Memory B cell (primary cell): Measurements from ENCODE around the gene ZDHHC20.

ENCODE experiments used
- ATAC-seq: fragments of 150-1000 bp; cut with Tn5 transposase; 2 replicates; pipeline ENCODE4 v1.10.0; 2021; ENCODE audit warnings: low read depth, mild to moderate bottlenecking, moderate library complexity
- DNase-seq, 2 donors: peaks; one replicate each; pipeline ENCODE4 v3.0.0; 2022; ENCODE audit warnings: low spot score in 2 of 2
- H3K27ac Mint-ChIP-seq: one replicate; pipeline ENCODE4 v1.8.0; 2022; ENCODE audit warnings: mild to moderate bottlenecking, moderate library complexity, mixed read lengths
- H3K27me3 Mint-ChIP-seq: one replicate; pipeline ENCODE4 v1.8.0; 2022; ENCODE audit warnings: mixed read lengths
- H3K36me3 Mint-ChIP-seq: one replicate; pipeline ENCODE4 v1.8.0; 2022; ENCODE audit warnings: mild to moderate bottlenecking, mixed read lengths
- H3K4me1 Mint-ChIP-seq: one replicate; pipeline ENCODE4 v1.8.0; 2022; ENCODE audit warnings: mixed read lengths
- H3K4me3 Mint-ChIP-seq: one replicate; pipeline ENCODE4 v1.8.0; 2022; ENCODE audit warnings: mild to moderate bottlenecking, moderate library complexity, mixed read lengths
- H3K9me3 Mint-ChIP-seq: one replicate; pipeline ENCODE4 v1.8.0; 2022; ENCODE audit warnings: mixed read lengths

The ZDHHC20 gene

DNA sequence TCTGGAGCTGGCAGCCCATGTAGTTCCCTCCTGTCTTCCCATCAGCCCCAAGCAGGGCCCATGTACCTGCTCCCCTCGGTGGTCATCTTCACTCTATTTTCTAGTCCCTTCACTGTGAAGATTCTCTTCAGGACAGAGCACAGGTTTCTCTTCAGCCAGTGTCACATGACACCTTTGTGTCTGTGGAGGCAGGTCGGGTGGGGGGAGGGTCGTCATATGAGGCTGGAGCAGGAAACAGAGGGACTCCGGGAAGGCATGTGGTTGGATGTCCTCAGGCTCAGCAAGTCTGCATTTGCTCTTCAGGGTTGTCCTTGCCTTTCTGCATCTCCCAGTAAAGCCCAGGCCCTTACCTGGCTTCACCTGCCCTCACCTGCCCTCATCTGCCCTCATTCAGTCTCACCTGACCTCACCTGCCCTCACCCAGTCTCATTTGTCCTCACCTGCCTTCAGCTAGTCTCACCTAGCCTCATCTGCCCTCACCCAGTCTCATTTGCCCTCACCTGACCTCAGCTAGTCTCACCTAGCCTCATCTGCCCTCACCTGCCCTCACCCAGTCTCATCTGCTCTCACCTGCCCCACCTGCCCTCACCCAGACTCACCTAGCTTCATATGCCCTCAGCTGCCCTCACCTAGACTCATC lies 120.3 kb downstream of the ZDHHC20 start:
- H3K27me3 Mint-ChIP-seq: peaks cover 4% of the 10 kb centered on the region
- no peak for ATAC-seq
- no peak overlapping the region for H3K4me3 Mint-ChIP-seq
- H3K36me3 Mint-ChIP-seq: peaks cover under 1% of the 10 kb centered on the region
- H3K9me3 Mint-ChIP-seq: no peaks in the 10 kb centered on the region
- no peak overlapping the region for H3K27ac Mint-ChIP-seq
- no peak for DNase-seq
- H3K4me1 Mint-ChIP-seq: peaks cover 3% of the 10 kb centered on the region

DNA sequence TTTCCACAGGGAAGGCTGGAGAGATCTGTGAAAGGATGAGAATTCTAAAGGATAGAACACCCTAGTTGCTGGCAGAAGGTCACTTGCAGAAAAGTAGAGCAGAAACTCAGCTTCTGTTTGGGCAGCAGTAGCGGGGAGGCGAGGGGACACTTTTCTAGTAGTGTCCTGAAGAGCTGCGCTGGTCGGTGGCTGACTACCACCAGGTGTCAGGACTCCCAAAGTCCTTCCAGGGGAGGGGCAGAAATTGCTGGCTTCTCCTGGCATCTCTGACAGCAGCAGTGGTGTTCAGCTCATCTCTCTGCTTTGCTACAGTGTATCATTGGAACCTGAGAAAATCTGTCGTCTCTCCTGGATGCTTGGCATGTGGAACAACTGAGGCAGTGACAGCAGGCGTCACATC lies 120.9 kb downstream of the ZDHHC20 start:
- DNase-seq: no peak
- H3K27ac Mint-ChIP-seq: no peak overlapping the region
- peaks cover 4% of the 10 kb centered on the region for H3K27me3 Mint-ChIP-seq
- peaks cover 3% of the 10 kb centered on the region for H3K4me1 Mint-ChIP-seq
- peaks cover 2% of the 10 kb centered on the region for H3K36me3 Mint-ChIP-seq
- no peak for ATAC-seq
- no peaks in the 10 kb centered on the region for H3K9me3 Mint-ChIP-seq
- H3K4me3 Mint-ChIP-seq: no peak overlapping the region

DNA sequence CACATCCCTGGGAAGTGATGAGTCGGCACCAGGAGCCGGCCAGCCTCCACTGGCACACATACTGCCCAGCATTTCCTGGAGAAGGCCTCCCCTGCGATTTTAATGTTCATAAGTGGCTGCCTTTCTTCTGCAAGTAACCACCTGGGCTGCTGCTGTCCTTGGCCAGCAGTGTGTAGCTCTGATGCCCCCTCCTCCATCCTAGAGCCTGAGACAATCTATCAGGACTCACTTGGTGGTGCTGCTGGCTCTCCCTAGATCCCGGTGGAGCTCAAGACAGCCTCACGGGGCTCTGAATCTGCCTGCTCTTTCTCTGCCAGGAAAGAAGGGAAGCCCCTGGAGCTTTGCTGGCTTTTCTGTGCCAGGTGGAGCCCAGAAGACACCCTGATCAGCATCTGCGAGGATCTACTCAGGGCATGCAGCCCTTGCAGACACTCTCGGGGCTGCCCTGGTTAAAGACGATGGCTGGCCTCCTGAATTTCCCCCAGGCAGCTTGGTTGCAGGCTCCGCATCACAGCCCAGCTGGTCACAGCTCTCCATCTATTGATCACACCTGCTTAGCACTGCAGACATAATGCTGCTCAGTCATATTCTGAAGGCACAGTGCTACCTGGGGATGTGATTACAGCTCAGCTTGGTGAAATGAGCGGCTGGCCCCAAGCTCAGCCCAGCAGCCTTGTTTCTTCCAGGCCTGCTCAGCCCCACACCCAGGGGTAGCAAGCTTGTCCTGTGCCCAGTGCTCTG lies 122.3 kb downstream of the ZDHHC20 start:
- H3K27ac Mint-ChIP-seq: no peak overlapping the region
- no peaks in the 10 kb centered on the region for H3K9me3 Mint-ChIP-seq
- no peak overlapping the region for H3K4me3 Mint-ChIP-seq
- DNase-seq: no peak
- peaks cover 2% of the 10 kb centered on the region for H3K36me3 Mint-ChIP-seq
- peaks cover 4% of the 10 kb centered on the region for H3K27me3 Mint-ChIP-seq
- no peak for ATAC-seq
- H3K4me1 Mint-ChIP-seq: peaks cover 3% of the 10 kb centered on the region

DNA sequence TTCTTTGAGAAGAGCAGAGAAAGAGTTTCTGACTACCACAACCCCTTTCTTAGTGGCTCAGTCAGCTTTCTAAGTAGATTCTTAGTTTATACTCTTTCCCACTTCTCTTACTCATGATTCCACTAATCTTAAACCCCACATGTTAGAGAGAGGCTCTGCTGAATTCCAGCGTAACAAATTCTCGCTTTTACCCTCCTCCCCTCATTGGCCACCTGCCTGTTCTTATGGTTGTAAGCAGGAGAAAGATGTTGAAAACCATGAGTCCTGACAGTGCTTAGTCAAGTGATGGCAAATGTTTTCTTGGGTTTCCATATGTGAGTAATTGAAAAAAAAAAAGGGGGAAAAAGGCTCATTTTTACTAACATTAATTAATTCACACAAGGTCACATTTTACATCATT lies 125.9 kb downstream of the ZDHHC20 start:
- no peak overlapping the region for H3K27ac Mint-ChIP-seq
- ATAC-seq: no peak
- peaks cover 20% of the 10 kb centered on the region for H3K4me1 Mint-ChIP-seq
- no peaks in the 10 kb centered on the region for H3K27me3 Mint-ChIP-seq
- DNase-seq: no peak
- H3K36me3 Mint-ChIP-seq: peaks cover 2% of the 10 kb centered on the region
- H3K9me3 Mint-ChIP-seq: no peaks in the 10 kb centered on the region
- H3K4me3 Mint-ChIP-seq: no peak overlapping the region

DNA sequence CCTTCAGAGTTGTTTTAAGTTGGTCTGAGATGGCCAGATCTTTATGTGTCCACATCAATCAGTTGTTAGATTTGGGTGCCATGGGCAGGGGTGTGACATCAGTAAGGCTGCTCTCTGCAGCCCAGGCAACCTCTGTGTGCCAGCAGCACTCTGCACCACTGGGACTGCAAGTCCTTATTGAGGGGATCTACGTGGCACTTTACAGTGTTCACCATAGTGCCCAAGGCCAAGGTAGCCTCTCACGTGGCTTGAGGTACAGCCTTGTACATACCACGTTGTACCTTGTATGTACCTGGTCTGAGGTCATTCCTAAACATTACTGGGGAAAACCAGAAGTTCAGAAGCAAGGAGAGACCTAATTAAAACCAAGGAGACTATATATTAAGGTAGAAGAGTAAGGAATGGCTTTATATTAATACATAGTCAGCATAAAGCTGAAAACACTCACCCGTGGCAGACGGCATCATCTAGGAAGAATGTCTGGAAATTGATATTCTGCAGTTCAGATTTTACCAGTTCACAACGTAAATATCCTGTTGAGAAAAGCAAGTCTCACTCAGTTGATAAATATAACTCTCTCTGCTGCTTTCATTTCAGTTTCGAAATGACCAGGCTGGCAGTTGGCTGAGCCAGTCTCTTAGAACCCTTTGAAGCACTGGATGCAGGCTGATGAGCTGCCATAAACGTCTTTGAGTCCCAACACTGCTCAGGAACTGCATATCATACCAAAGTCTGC lies 128.8 kb downstream of the ZDHHC20 start:
- H3K9me3 Mint-ChIP-seq: peaks cover 2% of the 10 kb centered on the region
- H3K27me3 Mint-ChIP-seq: no peaks in the 10 kb centered on the region
- no peak for DNase-seq
- peak overlapping the region; percentile 66 for H3K4me3 Mint-ChIP-seq
- peaks cover 30% of the 10 kb centered on the region for H3K4me1 Mint-ChIP-seq
- H3K36me3 Mint-ChIP-seq: peaks cover 5% of the 10 kb centered on the region
- peak overlapping the region; percentile 85 for H3K27ac Mint-ChIP-seq
- peak; percentile 57 for ATAC-seq

DNA sequence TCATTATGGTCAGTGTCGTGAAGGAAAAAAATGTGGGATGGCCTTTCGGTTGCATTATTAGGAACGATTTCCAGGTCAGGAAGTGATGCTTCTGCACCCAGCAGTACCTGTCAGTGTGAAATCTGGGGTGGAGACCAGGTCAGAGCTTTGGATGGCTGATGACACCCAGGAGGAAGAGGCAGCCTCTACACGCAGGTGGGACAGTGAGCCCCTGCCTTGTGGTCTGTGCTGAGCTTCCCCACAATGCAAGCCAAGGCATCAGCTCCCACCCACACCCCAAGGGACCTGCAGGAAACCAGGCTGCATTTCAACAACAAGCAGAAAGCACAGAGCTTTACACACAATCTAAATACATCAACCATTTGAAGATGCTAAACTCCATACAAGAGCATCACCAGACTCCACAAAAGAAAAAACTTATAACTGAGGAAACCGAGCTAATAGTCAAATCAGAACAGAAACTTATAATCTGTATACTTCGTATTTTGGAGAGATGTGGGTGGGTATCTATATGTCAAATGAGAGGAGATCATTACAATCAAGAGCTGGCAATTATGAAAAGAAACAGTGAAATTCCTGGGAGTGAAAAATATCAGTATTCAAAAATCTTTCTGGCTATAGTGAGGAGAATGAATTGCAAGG lies 130.1 kb downstream of the ZDHHC20 start:
- peaks cover 5% of the 10 kb centered on the region for H3K36me3 Mint-ChIP-seq
- H3K9me3 Mint-ChIP-seq: peaks cover 2% of the 10 kb centered on the region
- ATAC-seq (peak; percentile 33), DNase-seq (no peak)
- H3K4me3 Mint-ChIP-seq: peak overlapping the region; percentile 33
- H3K27me3 Mint-ChIP-seq: no peaks in the 10 kb centered on the region
- peak overlapping the region; percentile 7 for H3K27ac Mint-ChIP-seq
- peaks cover 33% of the 10 kb centered on the region for H3K4me1 Mint-ChIP-seq

DNA sequence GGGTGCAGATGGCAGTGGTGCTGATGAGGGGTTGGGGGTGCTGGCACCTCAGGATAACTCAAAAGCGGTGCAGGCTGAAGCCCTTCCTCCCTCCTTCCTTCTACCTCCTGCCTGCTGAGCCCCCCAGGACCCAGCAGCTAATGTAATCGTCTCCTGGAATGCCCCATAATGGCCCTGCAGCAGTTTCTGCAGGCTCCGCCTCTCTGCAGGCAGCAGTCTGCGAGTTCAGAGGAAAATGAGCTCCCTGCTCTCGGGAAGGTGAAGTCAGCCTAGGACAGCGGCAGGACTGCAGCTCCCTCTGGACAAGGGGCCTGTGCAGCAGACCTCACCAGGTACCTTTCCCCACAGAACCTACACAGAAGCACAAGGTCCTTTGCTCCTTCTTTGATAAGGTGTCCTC lies 130.9 kb downstream of the ZDHHC20 start:
- DNase-seq: no peak
- Mint-ChIP-seq H3K27ac (no peak overlapping the region), H3K4me3 (no peak overlapping the region), H3K4me1 (peaks cover 33% of the 10 kb centered on the region), H3K27me3 (no peaks in the 10 kb centered on the region), H3K36me3 (peaks cover 4% of the 10 kb centered on the region), H3K9me3 (peaks cover 2% of the 10 kb centered on the region)
- ATAC-seq: no peak

DNA sequence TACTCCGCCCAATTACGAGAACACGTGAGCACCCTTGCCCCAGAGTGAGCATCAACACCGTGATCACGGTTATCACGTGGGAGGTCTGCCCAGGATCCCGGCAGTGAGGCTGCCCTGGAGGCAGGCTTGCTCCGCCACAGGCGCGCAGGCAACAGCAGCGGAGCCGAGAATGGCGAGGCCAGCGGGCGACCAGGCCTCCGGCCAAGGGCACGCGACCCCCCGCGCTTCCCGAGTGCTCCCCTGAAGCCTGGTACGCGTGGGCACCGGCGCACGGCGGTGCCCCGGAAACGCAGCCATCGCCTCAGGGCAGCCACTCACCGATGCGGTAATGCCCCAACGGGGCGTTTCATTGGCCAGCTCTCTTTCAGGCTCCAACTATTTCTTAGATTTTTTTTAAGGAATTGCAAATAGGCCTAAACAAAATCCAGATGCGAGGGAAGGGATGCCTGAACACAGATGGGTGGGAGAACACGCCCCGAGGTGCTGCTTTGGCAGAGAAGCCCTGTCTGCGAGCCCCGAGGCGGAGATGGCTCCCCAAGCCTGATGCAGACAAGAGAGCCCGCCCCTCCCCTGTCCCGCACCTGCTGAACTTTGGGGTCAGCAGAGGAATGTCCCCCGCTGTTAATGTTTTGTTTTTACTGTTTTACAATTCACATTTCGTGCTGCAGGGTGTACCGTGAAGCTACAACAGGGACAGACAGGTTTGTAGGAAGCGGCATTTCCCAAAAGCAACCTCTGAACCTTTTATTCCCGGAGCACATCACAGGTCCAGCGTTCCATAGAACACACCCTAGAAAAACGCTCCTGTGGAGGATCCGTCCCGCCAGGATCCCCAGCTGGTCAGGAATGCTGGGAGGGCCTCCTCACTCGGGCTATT lies 132.7 kb downstream of the ZDHHC20 start:
- Mint-ChIP-seq H3K27ac (peak overlapping the region; percentile 87), H3K4me3 (peak overlapping the region; percentile 85), H3K27me3 (no peaks in the 10 kb centered on the region), H3K36me3 (peaks cover 4% of the 10 kb centered on the region), H3K9me3 (peaks cover 2% of the 10 kb centered on the region), H3K4me1 (peaks cover 33% of the 10 kb centered on the region)
- peak; percentile 73 for ATAC-seq
- no peak for DNase-seq

DNA sequence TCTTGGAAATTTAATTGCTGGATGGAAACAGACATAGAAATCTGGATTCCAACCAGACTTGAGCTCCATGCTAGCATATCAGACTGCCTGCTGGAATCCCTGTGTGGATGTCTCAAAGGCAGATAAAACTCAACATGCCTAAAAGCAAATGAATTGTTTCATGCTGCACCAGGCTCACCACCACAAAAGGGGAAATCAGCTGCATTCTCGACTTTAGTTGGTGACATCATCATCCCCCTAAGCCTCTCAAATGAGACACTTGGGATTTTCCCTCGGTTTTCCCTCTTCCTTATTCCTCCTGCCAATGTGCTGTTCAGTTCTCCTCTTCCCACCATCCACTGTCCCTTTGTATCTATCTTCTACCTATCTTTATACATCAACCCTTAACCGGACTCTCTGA lies 134.3 kb downstream of the ZDHHC20 start:
- no peak for ATAC-seq
- Mint-ChIP-seq H3K4me1 (peaks cover 22% of the 10 kb centered on the region), H3K9me3 (peaks cover 2% of the 10 kb centered on the region), H3K36me3 (peaks cover 6% of the 10 kb centered on the region), H3K27ac (no peak overlapping the region), H3K4me3 (no peak overlapping the region), H3K27me3 (no peaks in the 10 kb centered on the region)
- no peak for DNase-seq

DNA sequence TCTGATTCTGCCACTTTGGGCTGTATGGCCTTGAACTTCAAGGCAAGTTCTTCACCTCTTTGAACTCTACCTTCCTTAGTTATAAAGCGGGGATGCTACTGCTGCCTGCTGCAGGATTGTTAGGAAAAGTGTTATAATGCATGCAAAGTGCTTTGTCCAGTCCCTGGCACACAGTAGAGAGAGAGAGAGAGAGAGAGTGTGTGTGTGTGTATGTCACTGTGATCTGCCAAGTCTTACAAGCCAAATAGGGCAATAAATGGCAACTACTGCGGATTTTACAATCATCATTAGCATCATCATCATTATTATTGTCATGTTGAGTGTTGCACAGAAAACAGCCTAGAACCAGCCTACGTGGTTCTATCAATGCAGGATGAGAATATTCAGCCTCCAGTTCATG lies 136.1 kb downstream of the ZDHHC20 start:
- no peak for ATAC-seq
- H3K36me3 Mint-ChIP-seq: peaks cover 10% of the 10 kb centered on the region

More for the DNA sequence above, 136.1 kb downstream of the ZDHHC20 start:
- H3K9me3 Mint-ChIP-seq: peaks cover 2% of the 10 kb centered on the region
- no peak overlapping the region for H3K4me3 Mint-ChIP-seq
- H3K4me1 Mint-ChIP-seq: peaks cover 14% of the 10 kb centered on the region
- H3K27ac Mint-ChIP-seq: no peak overlapping the region
- H3K27me3 Mint-ChIP-seq: no peaks in the 10 kb centered on the region
- DNase-seq: no peak
